Fibroblast of skin of back (primary cell): ENCODE results near the gene MAP3K7CL.

Experiments
- DNase-seq: peaks from one replicate; pipeline ENCODE4 v3.0.0-alpha.2; 2013

Gene MAP3K7CL

GRCh38 chr21:29168891-29169315 lies 38.5 kb downstream of the MAP3K7CL start:
- no peak for DNase-seq

GRCh38 chr21:29170944-29171343 lies 40.5 kb downstream of the MAP3K7CL start:
- no peak for DNase-seq

GRCh38 chr21:29172282-29172681 lies 41.8 kb downstream of the MAP3K7CL start:
- DNase-seq = no peak

- DNase-seq = no peak
Observed at GRCh38 chr21:29174607-29175013, 44.2 kb downstream of the MAP3K7CL start.

- DNase-seq = peak; percentile 59
Observed at GRCh38 chr21:29175408-29176134, 45.1 kb downstream of the MAP3K7CL start.

GRCh38 chr21:29176471-29177120 lies 46.2 kb downstream of the MAP3K7CL start:
- peak; percentile 53 for DNase-seq

- no peak for DNase-seq
Observed at GRCh38 chr21:29177800-29178199, 47.4 kb downstream of the MAP3K7CL start.

- DNase-seq = no peak
Observed at GRCh38 chr21:29178926-29179325, 48.5 kb downstream of the MAP3K7CL start.

- DNase-seq = no peak
Observed at GRCh38 chr21:29179503-29179902, 49.1 kb downstream of the MAP3K7CL start.

- DNase-seq = peak; percentile 94
Observed at GRCh38 chr21:29181799-29182470, 51.5 kb downstream of the MAP3K7CL start.

- DNase-seq = no peak
Observed at GRCh38 chr21:29182691-29183092, 52.2 kb downstream of the MAP3K7CL start.

GRCh38 chr21:29184037-29184436 lies 53.6 kb downstream of the MAP3K7CL start:
- DNase-seq = no peak

- peak; percentile 47 for DNase-seq
Observed at GRCh38 chr21:29185172-29185571, 54.7 kb downstream of the MAP3K7CL start.

- DNase-seq = no peak
Observed at GRCh38 chr21:29185633-29186032, 55.2 kb downstream of the MAP3K7CL start.

- peak; percentile 29 for DNase-seq
Observed at GRCh38 chr21:29186246-29186645, 55.8 kb downstream of the MAP3K7CL start.

GRCh38 chr21:29187944-29188343 lies 57.5 kb downstream of the MAP3K7CL start:
- DNase-seq = peak; percentile 94

- peak; percentile 81 for DNase-seq
Observed at GRCh38 chr21:29189353-29189752, 58.9 kb downstream of the MAP3K7CL start.

- DNase-seq = peak; percentile 78
Observed at GRCh38 chr21:29190923-29191331, 60.5 kb downstream of the MAP3K7CL start.

GRCh38 chr21:29193072-29193471 lies 62.6 kb downstream of the MAP3K7CL start:
- DNase-seq = peak; percentile 59

- no peak for DNase-seq
Observed at GRCh38 chr21:29193901-29194300, 63.5 kb downstream of the MAP3K7CL start.

GRCh38 chr21:29194342-29194741 lies 63.9 kb downstream of the MAP3K7CL start:
- no peak for DNase-seq

GRCh38 chr21:29194847-29195246 lies 64.4 kb downstream of the MAP3K7CL start:
- peak; percentile 34 for DNase-seq

- DNase-seq = peak; percentile 92
Observed at GRCh38 chr21:29195981-29196669, 65.7 kb downstream of the MAP3K7CL start.
